Activated CD8-positive, alpha-beta memory T cell treated with anti-CD3 and anti-CD28 coated beads for 48 hours (primary cell): ENCODE measurements around the gene BRD1.

Experiments used
- DNase-seq, 3 experiments: peaks; one replicate each; pipeline ENCODE4 v3.0.0-alpha.2; 2020; ENCODE audit warnings: low read depth in 2 of 3, low spot score in 2 of 3

The BRD1 gene

GRCh38 chr22:49803737-49804375 is 23.8 kb downstream of the BRD1 start:
- no peak for DNase-seq

GRCh38 chr22:49803134-49803533 is 24.5 kb downstream of the BRD1 start:
- DNase-seq, result no peak

DNA sequence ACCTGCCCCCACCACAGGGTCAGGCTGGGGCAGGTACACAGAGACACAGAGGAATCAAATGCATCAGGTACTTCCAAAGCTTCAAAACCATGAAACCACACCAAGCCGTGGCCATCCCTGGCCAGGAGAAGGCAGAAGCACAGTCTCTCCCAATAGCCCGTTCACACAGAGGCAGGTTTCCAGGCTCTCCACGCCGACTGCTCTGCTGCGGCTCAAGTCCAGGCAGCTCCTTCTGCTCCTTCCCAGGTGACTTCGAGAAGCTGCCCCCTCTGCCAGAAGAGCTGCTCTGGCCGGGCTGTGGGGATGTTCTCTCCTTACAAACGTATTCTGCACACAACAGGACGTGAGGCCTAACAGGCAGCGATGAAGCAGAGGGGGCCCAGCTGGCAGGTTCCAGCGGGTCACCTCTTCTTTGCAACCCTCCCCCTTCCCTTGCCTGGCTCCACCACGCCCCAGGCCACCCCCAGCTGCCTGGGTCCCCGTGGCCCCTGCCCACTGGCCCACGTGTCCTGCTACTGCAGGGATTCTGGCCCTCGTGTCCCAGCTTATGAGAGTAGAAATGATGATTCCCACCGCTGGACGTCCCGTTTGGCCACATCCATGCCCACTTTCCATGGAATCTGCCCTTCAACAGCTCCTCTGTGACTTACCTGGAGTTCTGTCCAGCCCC is 26.1 kb downstream of the BRD1 start:
- DNase-seq, result no peak

- DNase-seq, result no peak
Observed at GRCh38 chr22:49800408-49801238, 27.1 kb downstream of the BRD1 start.

GRCh38 chr22:49799431-49800075 is 28.1 kb downstream of the BRD1 start:
- no peak for DNase-seq

DNA sequence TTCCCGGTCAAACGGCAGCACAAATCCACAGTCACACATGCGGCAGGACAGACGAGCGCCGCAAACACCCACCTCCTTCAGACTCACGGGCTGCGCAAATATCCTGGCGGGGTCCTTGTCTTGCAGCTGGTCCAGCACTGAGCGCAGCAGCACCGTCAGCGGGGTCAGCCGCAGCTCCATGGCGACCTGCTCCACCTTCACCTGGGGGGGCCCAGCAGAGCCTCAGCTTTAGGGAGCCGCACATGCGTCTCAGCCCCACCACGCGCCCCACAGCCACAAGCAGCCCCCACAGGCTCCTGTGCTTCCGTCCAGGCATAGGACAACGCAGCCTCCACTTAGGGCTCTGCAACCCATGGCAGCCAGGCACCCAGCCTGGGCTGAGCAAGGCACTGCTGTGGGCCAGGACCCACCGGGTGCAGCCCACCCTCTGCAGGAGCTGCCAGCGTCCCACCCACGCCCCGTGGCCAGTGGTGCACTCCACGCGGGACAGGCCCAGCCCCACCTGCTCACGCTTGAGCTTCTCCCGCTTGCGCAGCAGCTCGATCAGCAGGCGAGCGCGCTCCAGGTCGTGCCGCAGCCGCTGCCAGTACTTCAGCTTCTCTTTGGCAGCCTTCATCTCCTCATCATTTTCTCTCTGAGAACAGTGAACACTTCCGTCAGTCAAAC is 29.1 kb downstream of the BRD1 start:
- DNase-seq, result no peak

DNA sequence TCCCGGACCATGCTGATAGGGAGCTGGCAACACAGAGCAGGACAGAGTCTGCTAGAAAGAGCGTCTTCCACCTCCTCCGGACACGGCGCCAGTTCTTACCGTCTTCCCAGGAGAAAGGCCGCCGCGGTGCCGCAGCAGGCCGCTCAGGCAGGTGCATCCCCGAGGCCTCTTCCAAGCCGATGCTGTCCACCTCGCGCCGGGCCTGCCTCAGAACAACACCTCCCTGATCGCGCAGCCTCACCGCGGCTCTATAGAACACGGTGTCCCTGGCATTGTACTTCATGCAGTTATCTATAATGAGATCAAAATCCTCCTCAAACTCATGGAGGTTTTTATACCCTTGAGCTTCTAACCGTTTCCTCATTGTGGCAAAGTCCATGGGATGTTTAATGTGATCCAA is 30.0 kb downstream of the BRD1 start:
- no peak for DNase-seq

DNA sequence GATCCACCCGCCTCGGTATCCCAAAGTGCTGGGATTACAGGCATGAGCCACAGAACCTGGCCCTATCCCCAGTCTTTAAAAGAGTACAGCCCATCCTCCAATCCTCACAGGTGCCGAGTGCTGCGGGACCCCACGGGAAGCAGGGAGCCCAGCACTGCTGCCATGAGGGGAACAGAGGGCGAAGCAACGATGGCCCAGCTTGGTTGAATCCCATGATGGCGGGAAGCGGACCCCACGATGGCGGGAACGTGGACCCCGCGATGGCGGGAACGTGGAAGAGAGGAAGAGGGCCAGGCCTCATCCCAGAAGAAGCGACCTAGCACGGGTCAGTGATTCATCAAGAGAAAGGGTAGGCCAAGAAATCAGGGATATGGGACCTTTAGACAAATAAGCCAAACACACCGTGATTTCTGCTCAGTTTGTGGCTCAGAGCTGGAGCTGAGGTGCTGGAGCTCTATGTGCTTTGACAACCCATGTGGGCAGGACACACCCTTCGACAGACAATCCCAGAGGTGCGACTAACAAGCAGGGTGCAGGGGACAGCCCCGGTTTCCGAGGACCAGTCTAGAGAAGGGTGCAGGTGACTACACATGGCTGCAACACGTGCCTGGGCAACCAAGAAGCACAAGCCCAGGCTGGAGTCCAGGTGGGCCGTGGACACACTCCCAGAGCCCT is 30.9 kb downstream of the BRD1 start:
- DNase-seq, result no peak

DNA sequence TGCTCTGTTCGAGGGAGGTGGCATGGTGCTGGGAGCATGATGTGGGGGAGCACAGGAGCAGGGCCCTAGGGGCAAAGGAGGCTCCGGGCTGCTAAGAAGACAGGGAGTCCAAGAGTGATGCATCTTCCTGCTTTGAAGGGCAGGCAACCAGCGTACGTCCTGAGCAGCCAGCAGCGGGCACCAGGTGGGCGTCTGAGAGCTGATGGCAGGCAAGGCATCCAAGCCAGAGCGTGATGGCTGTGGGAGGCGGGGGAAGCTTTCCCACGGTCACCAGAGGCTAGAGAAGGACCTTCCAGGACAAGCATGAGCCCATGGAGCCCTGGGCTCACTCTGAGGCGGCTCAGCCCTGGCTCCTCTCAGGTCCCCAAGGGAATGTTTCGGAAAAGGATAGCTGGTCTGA is 32.2 kb downstream of the BRD1 start:
- no peak for DNase-seq

- DNase-seq, result no peak
Observed at GRCh38 chr22:49793871-49794270, 33.8 kb downstream of the BRD1 start.

DNA sequence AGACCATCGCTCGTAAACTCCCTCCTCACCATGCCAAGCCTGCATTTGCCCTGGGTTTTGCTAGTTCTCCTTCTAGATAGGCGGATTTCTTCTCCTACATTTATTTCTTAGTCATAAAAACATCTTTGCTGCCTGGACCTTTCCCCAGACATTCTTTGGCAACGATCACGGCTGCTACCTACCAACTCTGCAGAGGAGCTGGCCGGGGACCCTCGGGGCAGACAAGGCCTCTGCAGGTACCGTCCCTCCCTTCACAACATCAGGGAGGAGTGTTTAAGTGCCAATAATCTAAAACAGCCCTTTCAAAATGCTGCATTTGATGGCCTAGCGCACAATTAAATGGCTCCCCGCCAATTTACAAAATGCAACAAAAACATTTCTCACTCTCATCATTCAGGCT is 34.4 kb downstream of the BRD1 start:
- DNase-seq, result no peak

DNA sequence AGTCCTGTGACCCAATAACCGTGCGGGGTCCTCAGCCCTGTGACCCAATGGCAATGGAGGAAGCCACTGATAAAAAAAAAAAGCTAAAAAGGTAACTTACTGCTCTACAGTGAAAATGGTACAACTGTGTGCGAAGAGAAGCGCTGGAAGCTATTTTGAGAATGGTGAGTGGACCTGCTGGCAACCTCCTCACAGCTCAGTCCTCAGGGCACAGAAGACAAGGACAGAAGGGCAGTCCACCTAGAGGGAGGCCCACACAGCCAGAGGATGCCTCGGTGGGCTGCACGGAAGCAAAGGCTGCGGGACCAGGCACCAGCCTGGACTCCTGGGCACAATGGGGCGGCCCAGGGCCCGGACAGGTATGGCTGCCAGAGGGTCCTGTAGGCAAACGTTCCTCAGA is 35.6 kb downstream of the BRD1 start:
- no peak for DNase-seq

GRCh38 chr22:49791682-49792081 is 36.0 kb downstream of the BRD1 start:
- DNase-seq, result no peak

GRCh38 chr22:49790912-49791311 is 36.8 kb downstream of the BRD1 start:
- DNase-seq, result no peak

DNA sequence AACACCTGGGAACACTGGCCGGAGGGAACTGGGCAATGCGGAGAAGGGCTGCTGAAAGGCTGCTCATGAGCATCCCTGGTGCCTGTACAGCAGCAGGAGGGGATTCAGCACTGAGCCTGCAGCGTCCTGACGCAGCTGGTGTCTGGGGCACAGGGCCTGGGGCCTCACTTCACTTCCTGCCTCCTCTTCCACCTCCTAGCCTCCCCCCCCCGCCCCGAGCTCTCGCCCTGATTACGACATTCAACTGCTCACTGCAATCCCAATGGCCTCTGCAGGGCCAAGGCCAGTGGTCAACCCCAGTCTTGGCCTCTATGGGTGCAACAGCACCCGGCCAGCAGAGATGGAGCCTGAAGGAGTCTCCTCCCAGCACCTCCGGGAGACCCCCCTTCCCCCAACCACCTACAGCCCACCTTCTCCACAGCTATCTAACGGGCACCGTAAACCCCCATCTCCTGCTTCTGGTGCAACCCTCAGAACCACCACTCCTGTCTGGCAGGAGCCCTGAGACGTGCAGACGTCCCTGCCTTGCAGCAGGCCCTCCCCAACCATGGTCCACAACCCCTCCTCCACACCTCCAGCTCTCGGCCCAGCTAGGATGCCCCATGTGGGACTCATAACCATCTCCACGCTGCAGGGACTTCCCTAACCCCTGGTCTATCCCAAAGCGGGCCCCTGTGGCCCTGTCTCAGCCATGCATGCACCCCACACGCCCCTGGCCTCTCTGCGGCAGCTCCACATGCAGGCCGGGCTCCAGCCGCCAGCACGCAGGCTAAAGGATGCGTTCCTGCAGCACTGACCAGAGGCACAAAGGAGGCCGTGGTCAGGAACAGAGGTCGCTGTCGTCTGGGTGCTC is 38.2 kb downstream of the BRD1 start:
- DNase-seq, result no peak

GRCh38 chr22:49788504-49788903 is 39.2 kb downstream of the BRD1 start:
- no peak for DNase-seq

DNA sequence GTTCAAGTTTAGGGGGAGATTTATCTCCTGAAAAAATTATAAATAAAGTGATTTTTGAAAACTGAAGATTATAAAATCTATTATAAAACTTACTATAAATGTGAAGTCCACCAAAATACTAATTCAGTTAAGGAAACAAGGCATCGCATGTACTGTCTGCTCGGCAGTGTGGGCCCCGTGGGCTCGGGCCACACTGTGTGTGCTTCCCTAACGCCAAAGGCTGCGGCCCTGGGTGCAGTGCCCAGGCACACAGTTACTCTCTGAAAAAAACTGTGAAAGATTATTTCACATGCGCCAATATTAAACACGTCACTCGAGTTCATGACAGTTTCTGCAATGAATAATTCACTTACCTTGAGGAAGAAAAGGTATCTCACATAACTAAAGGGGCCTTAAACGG is 39.8 kb downstream of the BRD1 start:
- DNase-seq, result no peak

DNA sequence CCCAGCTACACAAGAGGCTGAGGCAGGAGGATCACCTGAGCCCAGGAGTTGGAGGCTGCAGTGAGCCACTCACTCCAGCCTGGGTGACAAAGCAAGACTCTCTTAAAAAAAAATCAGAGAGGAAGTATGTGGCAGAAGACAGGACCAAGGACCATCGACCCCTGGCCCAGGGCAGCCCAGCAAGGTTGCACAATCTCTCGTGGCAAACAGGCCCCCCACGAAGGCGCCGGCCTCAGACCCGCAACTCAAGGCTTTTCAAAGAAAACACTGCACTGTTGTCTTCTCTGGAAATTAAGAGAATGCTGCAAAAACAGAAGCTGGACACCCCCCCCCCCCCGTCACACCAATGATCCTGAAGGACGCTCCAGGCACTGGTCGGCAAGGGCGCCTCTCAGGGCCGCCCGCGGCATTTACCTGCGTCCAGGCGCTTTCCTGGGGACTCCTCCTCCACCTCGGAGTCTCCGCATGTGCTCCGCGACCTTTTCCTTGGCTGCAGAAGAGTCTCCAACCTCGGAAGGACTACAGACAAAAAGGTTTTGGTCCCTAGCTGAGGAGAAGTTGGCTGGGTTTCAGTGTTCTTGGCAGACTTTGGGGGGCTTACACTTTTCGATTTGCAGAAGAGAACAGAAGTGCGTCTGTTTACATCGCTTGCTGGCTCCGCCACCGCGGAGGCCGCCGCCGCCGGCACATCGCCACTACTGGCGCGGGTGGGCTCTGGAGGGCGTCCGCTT is 40.5 kb downstream of the BRD1 start:
- no peak for DNase-seq

GRCh38 chr22:49785841-49786471 is 41.7 kb downstream of the BRD1 start:
- no peak for DNase-seq
